ENCODE measurements around the gene TMPRSS11B. TPM values are rescaled to one million over a fixed set of nuclear protein-coding genes. Genes with fewer than 3 reads are reported as not detected.

Gene TMPRSS11B
- total and polyA plus RNA-seq, 2 of the 13 experiments (the other 11 are each of a cell fraction or from before 2014, with no cell fraction given): not detected

- no peak for TF ChIP-seq RARG (CRISPR knock-in tag; IDR thresholded peaks at IDR 0.05; ENCODE audit: low read depth)
- no peak for TF ChIP-seq ZNF432 (CRISPR knock-in tag; IDR thresholded peaks at IDR 0.05; ENCODE audit: borderline replicate concordance)
Measured at GRCh38 chr4:68216501-68216900, 29.0 kb downstream of the TMPRSS11B start (continued).

GRCh38 chr4:68209003-68209402 lies 36.5 kb downstream of the TMPRSS11B start:
- no peaks in the 10 kb centered on the region for H4K20me1 ChIP-seq (ENCODE audit: insufficient read depth, low read length)
- no peaks in the 10 kb centered on the region for H3K79me2 ChIP-seq (ENCODE audit: insufficient read depth, low read length)
- 3% methylated on average over 1 of the region's 1 CpG for WGBS (ENCODE audit: low lambda C conversion rate)
- no peak overlapping the region for H3K4me3 ChIP-seq (replicated peaks in 1 of 3; ENCODE audit: insufficient read depth in 1 of 3, low read depth in 2 of 3, low read length in 3 of 3)
- H3K36me3 ChIP-seq (replicated peaks in 1 of 2; ENCODE audit: control insufficient read depth in 1 of 2, insufficient read depth in 2 of 2, low read length in 2 of 2): no peaks in the 10 kb centered on the region
- no peak overlapping the region for H3K4me2 ChIP-seq (ENCODE audit: low read depth, low read length)
- in situ Hi-C loops (cut with HindIII; ENCODE audit: extremely low pct_ligation_motif_present, low pct_unique_long_range_greater_than_20kb): no loop called here
- peaks cover 26% of the 10 kb centered on the region for H3K9me3 ChIP-seq (ENCODE audit: low read length)
- CTCF ChIA-PET (ENCODE audit: low intra/inter-chr PET ratio, low total read pairs): no interaction called here
- no peak for TF ChIP-seq CBX2 (IDR thresholded peaks at IDR 0.05; ENCODE audit: low read depth, low read length)
- no peak for TF ChIP-seq CBX2 (CRISPR knock-in tag; IDR thresholded peaks at IDR 0.05; ENCODE audit: low read depth)
- no peak for TF ChIP-seq ZNF503 (CRISPR knock-in tag; IDR thresholded peaks at IDR 0.05)
- TF ChIP-seq RBAK (CRISPR knock-in tag; IDR thresholded peaks at IDR 0.05): no peak
- TF ChIP-seq IKZF5 (CRISPR knock-in tag; IDR thresholded peaks at IDR 0.05): no peak
- no peak for TF ChIP-seq ZNF3 (CRISPR knock-in tag; IDR thresholded peaks at IDR 0.05)
- no peak for TF ChIP-seq ZNF547 (CRISPR knock-in tag; IDR thresholded peaks at IDR 0.05)
- no peak for TF ChIP-seq ZBTB34 (CRISPR knock-in tag; IDR thresholded peaks at IDR 0.05)
- TF ChIP-seq CHD4 (IDR thresholded peaks at IDR 0.05; ENCODE audit: borderline replicate concordance, low read length): no peak
- no peak for TF ChIP-seq ZNF121 (CRISPR knock-in tag; IDR thresholded peaks at IDR 0.05)
- TF ChIP-seq FOXO4 (CRISPR knock-in tag; conservative IDR thresholded peaks at IDR 0.05): no peak
- no peak for TF ChIP-seq ZUFSP (CRISPR knock-in tag; IDR thresholded peaks at IDR 0.05; ENCODE audit: borderline replicate concordance)
- TF ChIP-seq ZNF124 (CRISPR knock-in tag; IDR thresholded peaks at IDR 0.05): no peak
- no peak for TF ChIP-seq PHB2 (IDR thresholded peaks at IDR 0.05; ENCODE audit: partially characterized antibody)
- TF ChIP-seq NBN (conservative IDR thresholded peaks at IDR 0.05): no peak
- no peaks in the 10 kb centered on the region; a peak in 1 of 5 replicates for H3K27me3 ChIP-seq (ENCODE audit: control insufficient read depth in 1 of 2, insufficient read depth in 2 of 2, low read length in 2 of 2)
- ATAC-seq: no peak
- H2AFZ ChIP-seq (ENCODE audit: low read length): no peak overlapping the region
- no peak for FAIRE-seq
- no peak overlapping the region for H3K9ac ChIP-seq (ENCODE audit: insufficient read depth, low read depth, low read length)
- H3K27ac ChIP-seq (ENCODE audit: extremely low read length, insufficient read depth, low read length): no peak overlapping the region
- POLR2A ChIA-PET: no interaction called here
- intact Hi-C loops (cut with micrococcal nuclease; ENCODE audit: unreplicated experiment): no loop called here
- no peak for DNase-seq (ENCODE audit: low spot score)
- BruUV-seq (replicated peaks): no TSS peak
- no peaks in the 10 kb centered on the region for H3K4me1 ChIP-seq (ENCODE audit: insufficient read depth, low read length)
